Mesenteric fat pad (tissue), 1 donor: Measurements from ENCODE around the gene DUSP7. TPM values are rescaled to one million over a fixed set of nuclear protein-coding genes. Genes with fewer than 3 reads are reported as not detected.

ENCODE experiments used
- DNase-seq: peaks from one replicate; pipeline ENCODE4 v3.0.0-alpha.2; 2020; ENCODE audit warnings: low spot score
- long read RNA-seq: library from polyadenylated mRNA; unstranded; transcript quantifications from one replicate; pipeline ENCODE4 v2.0.0, GENCODE V29; 2020
- total RNA-seq: library from RNA; stranded (reverse); fragmentation: NEBNext Ultra II Directional; extraction: Animal tissue kit (Norgen Biotek cat#: 25700); gene quantifications from one replicate; pipeline ENCODE4 v1.2.1, GENCODE V29; 2021
- donor health status: DM: yes; HTN: yes; CAD: no.

DUSP7 gene
- 17.2 TPM for total RNA-seq
- long read RNA-seq, partial matches to known transcripts: 2 of 9 reads
- long read RNA-seq, other reads (novel, unspliced or antisense): 6 of 9 reads

- peak; percentile 91 for DNase-seq
Observed at GRCh38 chr3:52056521-52056967, at the start of gene DUSP7. DUSP7 (minus strand) TSS chr3:52056571; CDS start chr3:52056366, 205 bp downstream.

- no peak for DNase-seq
Observed at GRCh38 chr3:52104684-52105640, 48.6 kb upstream of the DUSP7 start.

GRCh38 chr3:52102934-52103333 is 46.6 kb upstream of the DUSP7 start:
- no peak for DNase-seq

GRCh38 chr3:52099001-52099401 is 42.6 kb upstream of the DUSP7 start:
- no peak for DNase-seq

GRCh38 chr3:52097851-52098507 is 41.6 kb upstream of the DUSP7 start:
- DNase-seq: no peak

- DNase-seq: no peak
Observed at GRCh38 chr3:52095990-52096775, 39.8 kb upstream of the DUSP7 start.

- no peak for DNase-seq
Observed at GRCh38 chr3:52094571-52095485, 38.5 kb upstream of the DUSP7 start.

- no peak for DNase-seq
Observed at GRCh38 chr3:52093756-52094545, 37.6 kb upstream of the DUSP7 start.

GRCh38 chr3:52092891-52093290 is 36.5 kb upstream of the DUSP7 start:
- no peak for DNase-seq

GRCh38 chr3:52092271-52092660 is 35.9 kb upstream of the DUSP7 start:
- DNase-seq: no peak

GRCh38 chr3:52091586-52092270 is 35.4 kb upstream of the DUSP7 start:
- no peak for DNase-seq

- no peak for DNase-seq
Observed at GRCh38 chr3:52090933-52091468, 34.6 kb upstream of the DUSP7 start.

GRCh38 chr3:52090131-52090932 is 34.0 kb upstream of the DUSP7 start:
- no peak for DNase-seq

- no peak for DNase-seq
Observed at GRCh38 chr3:52089691-52090090, 33.3 kb upstream of the DUSP7 start.

GRCh38 chr3:52088445-52089367 is 32.3 kb upstream of the DUSP7 start:
- no peak for DNase-seq

GRCh38 chr3:52087731-52088130 is 31.4 kb upstream of the DUSP7 start:
- DNase-seq: no peak
